Smooth muscle cell (in vitro differentiated cells): ENCODE data around the gene SPTB. TPM values are rescaled to one million over a fixed set of nuclear protein-coding genes. Genes with fewer than 3 reads are reported as not detected.
"Not testable (repeated sequence)": the region's sequence is repeated elsewhere in the genome, so short reads cannot be mapped to it uniquely, and the experiment has no call there.

Experiments
- DNase-seq: peaks from one replicate; lab custom pipeline; 2025; ENCODE audit not compliant: unreplicated experiment; lab: John Stamatoyannopoulos, UW
- H2AFZ ChIP-seq: fragments of 200-600 bp; sonication (generic); 2 replicates; pipeline ENCODE4 v1.6.0; 2016; ENCODE audit warnings: antibody characterized with exemption, low read depth, mild to moderate bottlenecking
- H3F3A ChIP-seq: fragments of 200-600 bp; sonication (generic); 2 replicates; pipeline ENCODE4 v1.6.0; 2017; ENCODE audit warnings: antibody characterized with exemption, low read depth
- H3K27ac ChIP-seq: fragments of 200-600 bp; sonication (generic); 2 replicates; pipeline ENCODE4 v1.5.1; 2016; ENCODE audit warnings: low read depth, mild to moderate bottlenecking
- H3K27me3 ChIP-seq: fragments of 200-600 bp; sonication (generic); 2 replicates; pipeline ENCODE4 v1.6.1; 2016; ENCODE audit warnings: low read depth, mild to moderate bottlenecking
- H3K36me3 ChIP-seq: fragments of 200-600 bp; sonication (generic); 2 replicates; pipeline ENCODE4 v1.5.1; 2016; ENCODE audit warnings: low read depth
- H3K4me1 ChIP-seq: fragments of 200-600 bp; sonication (generic); 2 replicates; pipeline ENCODE4 v1.5.1; 2016; ENCODE audit warnings: low read depth
- H3K4me2 ChIP-seq: fragments of 200-600 bp; sonication (generic); 2 replicates; pipeline ENCODE4 v1.6.0; 2016; ENCODE audit warnings: mild to moderate bottlenecking
- H3K4me3 ChIP-seq: fragments of 200-600 bp; sonication (generic); 2 replicates; pipeline ENCODE4 v1.5.1; 2016; ENCODE audit warnings: mild to moderate bottlenecking
- H3K79me2 ChIP-seq: fragments of 200-600 bp; sonication (generic); 2 replicates; pipeline ENCODE4 v1.6.0; 2016; ENCODE audit warnings: low read depth, mild to moderate bottlenecking
- H3K9ac ChIP-seq: fragments of 200-600 bp; sonication (generic); 2 replicates; pipeline ENCODE4 v1.6.0; 2016; ENCODE audit warnings: low read depth
- H3K9me3 ChIP-seq: fragments of 200-600 bp; sonication (generic); replicated peaks from 2 replicates; pipeline ENCODE4 v1.5.1; 2016; ENCODE audit warnings: low read depth
- H4K20me1 ChIP-seq: fragments of 200-600 bp; sonication (generic); 2 replicates; pipeline ENCODE4 v1.6.0; 2016; ENCODE audit warnings: low read depth
- CTCF ChIP-seq: fragments of 200-600 bp; sonication (generic); IDR thresholded peaks from 2 replicates; pipeline ENCODE4 v1.5.1; 2017; ENCODE audit warnings: borderline replicate concordance, mild to moderate bottlenecking, antibody characterized with exemption; ENCODE audit not compliant: insufficient read depth, poor library complexity, severe bottlenecking
- WGBS: methylation state at CpG from one replicate; pipeline ENCODE4 v1.1.7; 2016; ENCODE audit warnings: low lambda C conversion rate; 5-methylcytosine and 5-hydroxymethylcytosine counted together
- polyA plus RNA-seq: library from polyadenylated mRNA; unstranded; fragments of >200 nt; fragmentation: Nextera tagmentation; extraction: Ambion mirVana; gene quantifications from 2 replicates; pipeline ENCODE4 v1.2.1, GENCODE V29; 2016
- total RNA-seq: library from RNA; depleted of rRNA; stranded (reverse); fragments of >200 nt; gene quantifications from 2 replicates; pipeline ENCODE4 v1.2.3, GENCODE V29; 2014

The SPTB gene
- total and polyA plus RNA-seq, 2 experiments from 2014 or later: 0.25 to 3.3 TPM

- no peak for DNase-seq
Observed at GRCh38 chr14:64806862-64807495, 72.7 kb downstream of the SPTB start.

GRCh38 chr14:64806202-64806861, 73.4 kb downstream of the SPTB start:
- no peak overlapping the region for H3K9ac ChIP-seq
- H3K4me1 ChIP-seq: no peaks in the 10 kb centered on the region
- H3K4me2 ChIP-seq: no peak overlapping the region
- H4K20me1 ChIP-seq: no peaks in the 10 kb centered on the region
- no peaks in the 10 kb centered on the region for H3K79me2 ChIP-seq
- H2AFZ ChIP-seq: no peak overlapping the region
- H3F3A ChIP-seq: no peaks in the 10 kb centered on the region
- H3K4me3 ChIP-seq: no peak overlapping the region
- H3K27me3 ChIP-seq: peaks cover 3% of the 10 kb centered on the region
- H3K9me3 ChIP-seq: no peaks in the 10 kb centered on the region
- H3K27ac ChIP-seq: peak overlapping the region; percentile 51
- TF ChIP-seq CTCF: no peak
- H3K36me3 ChIP-seq: no peaks in the 10 kb centered on the region
- WGBS: 72% methylated on average over 9 of the region's 9 CpGs
- no peak for DNase-seq

More at GRCh38 chr14:64806862-64807495, 72.7 kb downstream of the SPTB start:
- WGBS: 81% methylated on average over 6 of the region's 6 CpGs
- no peak overlapping the region for H2AFZ ChIP-seq
- no peak for TF ChIP-seq CTCF
- H3K27me3 ChIP-seq: peaks cover 7% of the 10 kb centered on the region
- no peaks in the 10 kb centered on the region for H3K79me2 ChIP-seq
- no peak overlapping the region for H3K4me3 ChIP-seq
- no peaks in the 10 kb centered on the region for H3K4me1 ChIP-seq
- H3K9me3 ChIP-seq: no peaks in the 10 kb centered on the region
- no peaks in the 10 kb centered on the region for H3F3A ChIP-seq
- H3K36me3 ChIP-seq: no peaks in the 10 kb centered on the region
- peak overlapping the region; percentile 51 for H3K27ac ChIP-seq
- no peaks in the 10 kb centered on the region for H4K20me1 ChIP-seq
- H3K9ac ChIP-seq: no peak overlapping the region
- H3K4me2 ChIP-seq: peak overlapping the region; percentile 3

GRCh38 chr14:64805646-64806045, 74.1 kb downstream of the SPTB start:
- not testable (repeated sequence) for H3K4me3 ChIP-seq, H3K79me2 ChIP-seq, H3K27me3 ChIP-seq, DNase-seq, H4K20me1 ChIP-seq, H3K36me3 ChIP-seq, H3K9me3 ChIP-seq, H2AFZ ChIP-seq, H3F3A ChIP-seq, H3K4me1 ChIP-seq, H3K9ac ChIP-seq, H3K4me2 ChIP-seq
- peak overlapping the region; percentile 51 for H3K27ac ChIP-seq
- 64% methylated on average over 3 of the region's 3 CpGs for WGBS

GRCh38 chr14:64804754-64805260, 74.9 kb downstream of the SPTB start:
- H3K79me2 ChIP-seq: no peaks in the 10 kb centered on the region
- no peak for DNase-seq
- H3K4me2 ChIP-seq: no peak overlapping the region
- no peak for TF ChIP-seq CTCF
- no peaks in the 10 kb centered on the region for H3F3A ChIP-seq
- H3K27ac ChIP-seq: no peak overlapping the region
- no peaks in the 10 kb centered on the region for H3K4me1 ChIP-seq
- H3K27me3 ChIP-seq: no peaks in the 10 kb centered on the region
- no peak overlapping the region for H3K4me3 ChIP-seq
- H3K36me3 ChIP-seq: no peaks in the 10 kb centered on the region
- no peaks in the 10 kb centered on the region for H4K20me1 ChIP-seq
- no peak overlapping the region for H2AFZ ChIP-seq
- no peaks in the 10 kb centered on the region for H3K9me3 ChIP-seq
- no peak overlapping the region for H3K9ac ChIP-seq
- WGBS: 95% methylated on average over 12 of the region's 12 CpGs
